ENCODE measurements around the gene CDKL2. TPM values are rescaled to one million over a fixed set of nuclear protein-coding genes. Genes with fewer than 3 reads are reported as not detected.
A peak's percentile ranks its signal among the peaks of the same experiment; 100 is the strongest.

Gene CDKL2
- total RNA-seq, 1 experiment from 2014 or later: 0.46 TPM

DNA sequence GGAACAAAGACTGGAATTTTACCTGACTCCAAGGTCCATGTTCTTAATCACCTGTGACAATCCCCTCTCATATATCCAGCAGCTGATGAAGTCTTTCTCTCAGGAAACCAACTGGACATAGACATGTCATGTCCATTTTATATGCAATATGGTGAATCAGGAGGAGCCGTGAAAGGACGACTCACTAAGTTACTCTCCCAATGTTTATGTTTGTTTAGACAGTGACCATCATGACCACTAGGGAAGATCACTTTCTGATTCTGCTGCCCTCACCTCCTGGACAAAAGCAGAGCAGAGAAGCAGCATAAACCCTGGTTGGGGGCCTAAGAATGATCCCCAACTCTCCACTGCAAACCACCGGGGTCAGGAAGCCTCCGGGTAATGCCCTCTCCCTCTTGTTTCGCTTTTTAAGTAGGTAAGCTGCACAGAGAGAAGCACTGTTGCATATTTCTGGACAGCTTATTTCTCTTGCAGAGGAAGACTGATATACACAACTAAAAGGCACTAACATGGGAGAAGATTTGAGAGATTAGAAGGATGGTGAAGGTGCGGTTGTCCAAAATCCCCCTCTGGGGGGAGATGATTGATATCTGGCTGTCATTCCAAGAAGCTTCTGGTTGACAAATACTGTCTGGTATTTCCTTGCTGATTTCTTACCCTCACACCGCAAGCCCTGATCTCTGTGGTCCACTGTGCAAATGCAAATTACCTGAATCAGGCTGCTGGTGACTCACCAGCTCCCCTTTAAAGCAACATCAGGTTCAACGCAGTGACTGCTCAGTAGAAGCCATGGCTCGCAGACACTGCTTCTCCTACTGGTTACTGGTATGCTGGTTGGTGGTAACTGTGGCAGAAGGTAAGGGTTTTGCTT lies 74.8 kb downstream of the CDKL2 start, which contains the start of gene ODAPH:
Gene ODAPH, plus strand, starts transcription at position 773 of the 871 bp plus-strand sequence. Its CDS starts 17 bp downstream, at position 790.
- ChIA-PET POLR2A (ENCODE audit: unreplicated experiment) (interaction anchor here (0.5 to 0.7 kb wide), 4 partner anchors 105 to 340 kb away, joined by 3 to 4 read pairs (median 4); no protein-coding TSS in a partner anchor), CTCF (interaction anchor here (1.4 kb wide), 1 partner anchor 41 kb away, joined by 3 read pairs; the partner anchor contains the start of genes RCHY1 and THAP6)
- TF ChIP-seq, protein P1, sequence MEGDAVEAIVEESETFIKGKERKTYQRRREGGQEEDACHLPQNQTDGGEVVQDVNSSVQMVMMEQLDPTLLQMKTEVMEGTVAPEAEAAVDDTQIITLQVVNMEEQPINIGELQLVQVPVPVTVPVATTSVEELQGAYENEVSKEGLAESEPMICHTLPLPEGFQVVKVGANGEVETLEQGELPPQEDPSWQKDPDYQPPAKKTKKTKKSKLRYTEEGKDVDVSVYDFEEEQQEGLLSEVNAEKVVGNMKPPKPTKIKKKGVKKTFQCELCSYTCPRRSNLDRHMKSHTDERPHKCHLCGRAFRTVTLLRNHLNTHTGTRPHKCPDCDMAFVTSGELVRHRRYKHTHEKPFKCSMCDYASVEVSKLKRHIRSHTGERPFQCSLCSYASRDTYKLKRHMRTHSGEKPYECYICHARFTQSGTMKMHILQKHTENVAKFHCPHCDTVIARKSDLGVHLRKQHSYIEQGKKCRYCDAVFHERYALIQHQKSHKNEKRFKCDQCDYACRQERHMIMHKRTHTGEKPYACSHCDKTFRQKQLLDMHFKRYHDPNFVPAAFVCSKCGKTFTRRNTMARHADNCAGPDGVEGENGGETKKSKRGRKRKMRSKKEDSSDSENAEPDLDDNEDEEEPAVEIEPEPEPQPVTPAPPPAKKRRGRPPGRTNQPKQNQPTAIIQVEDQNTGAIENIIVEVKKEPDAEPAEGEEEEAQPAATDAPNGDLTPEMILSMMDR (conservative IDR thresholded peaks at IDR 0.05): peak; percentile 55
- TF ChIP-seq EZH2 (IDR thresholded peaks at IDR 0.05; ENCODE audit: low read depth): no peak
- Histone ChIP-seq H3F3A (ENCODE audit: insufficient read depth, low read depth) (peaks cover 13% of the 10 kb centered on the region), H3K4me1 (replicated peaks; ENCODE audit: insufficient read depth) (peaks cover 18% of the 10 kb centered on the region), H3K27me3 (ENCODE audit: insufficient read depth, low read depth) (no peaks in the 10 kb centered on the region), H3K4me2 (peak within 1 kb of the TSS; percentile 77), H3K27ac (peak within 1 kb of the TSS; percentile 50), H3K9me3 (ENCODE audit: insufficient read depth, low read depth) (no peaks in the 10 kb centered on the region), H3K9me2 (ENCODE audit: insufficient read depth) (no peaks in the 10 kb centered on the region), H3K36me3 (ENCODE audit: low read depth) (no peaks in the 10 kb centered on the region), H3K4me3 (peak within 1 kb of the TSS; percentile 50), H3K79me2 (ENCODE audit: low read depth) (no peaks in the 10 kb centered on the region), H2AFZ (peak within 1 kb of the TSS; percentile 73), H4K20me1 (ENCODE audit: insufficient read depth) (no peaks in the 10 kb centered on the region)
- intact Hi-C loops (cut with micrococcal nuclease; ENCODE audit: unreplicated experiment): loop anchor here (5.0 kb wide), 1 partner anchor 43 kb away; the partner anchor contains the start of genes RCHY1 and THAP6
- BruUV-seq (replicated peaks): no TSS peak
- DNase-seq: peak; percentile 41 to 77

DNA sequence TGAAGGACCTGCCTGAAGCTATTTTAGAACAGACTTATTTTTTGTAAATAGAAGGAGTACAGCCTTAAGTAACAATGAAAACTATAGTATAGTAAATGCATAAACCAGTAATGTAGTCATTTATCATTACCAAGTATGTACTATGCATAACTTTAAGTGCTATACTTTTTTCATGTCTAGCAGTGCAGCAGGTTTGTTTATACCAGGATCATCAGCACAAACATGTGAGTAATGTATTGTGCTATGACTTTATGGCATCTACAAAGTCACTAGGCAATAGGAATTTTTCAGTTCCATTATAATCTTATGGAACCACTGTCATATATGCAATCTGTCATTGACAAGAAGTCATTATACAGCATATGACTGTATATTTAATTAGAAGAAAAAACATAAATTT lies 77.9 kb downstream of the CDKL2 start:
- H3F3A ChIP-seq (ENCODE audit: insufficient read depth, low read depth): peaks cover 13% of the 10 kb centered on the region
- H3K4me2 ChIP-seq: no peak overlapping the region
- no peak overlapping the region for H3K4me3 ChIP-seq
- H3K4me1 ChIP-seq (replicated peaks; ENCODE audit: insufficient read depth): peaks cover 18% of the 10 kb centered on the region
- H3K36me3 ChIP-seq (ENCODE audit: low read depth): no peaks in the 10 kb centered on the region
- BruUV-seq (replicated peaks): no TSS peak
- no peaks in the 10 kb centered on the region for H4K20me1 ChIP-seq (ENCODE audit: insufficient read depth)
- no peak for DNase-seq
- H3K27ac ChIP-seq: no peak overlapping the region
- intact Hi-C loops (cut with micrococcal nuclease; ENCODE audit: unreplicated experiment): no loop called here
- no peaks in the 10 kb centered on the region for H3K79me2 ChIP-seq (ENCODE audit: low read depth)
- no peaks in the 10 kb centered on the region for H3K9me3 ChIP-seq (ENCODE audit: insufficient read depth, low read depth)
- H3K9me2 ChIP-seq (ENCODE audit: insufficient read depth): no peaks in the 10 kb centered on the region
- ChIA-PET POLR2A (ENCODE audit: unreplicated experiment) (interaction anchor here (0.7 kb wide), 1 partner anchor 8 kb away, joined by 4 read pairs; no protein-coding TSS in a partner anchor), CTCF (no interaction called here)
- H2AFZ ChIP-seq: no peak overlapping the region
- TF ChIP-seq, protein P1 (conservative IDR thresholded peaks at IDR 0.05): no peak
- TF ChIP-seq EZH2 (IDR thresholded peaks at IDR 0.05; ENCODE audit: low read depth): no peak
- no peaks in the 10 kb centered on the region for H3K27me3 ChIP-seq (ENCODE audit: insufficient read depth, low read depth)

DNA sequence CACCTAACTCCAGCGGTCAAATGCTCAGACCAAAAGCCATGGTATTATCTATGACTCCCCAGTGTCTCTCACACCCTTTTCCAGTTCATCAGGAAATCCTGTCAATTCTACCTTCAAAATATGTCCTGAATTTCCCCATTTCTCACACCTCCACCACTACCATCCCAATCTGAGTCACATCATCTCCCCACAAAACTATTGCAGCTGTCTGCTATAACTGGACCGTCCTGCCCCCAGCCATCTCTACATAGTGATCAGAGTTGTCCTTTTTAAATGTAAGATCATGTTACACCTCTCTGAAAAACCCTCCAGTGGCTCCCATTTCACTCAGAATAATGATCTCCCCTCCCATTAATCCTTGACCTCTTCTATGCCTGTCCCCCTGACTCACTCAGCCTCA lies 81.3 kb downstream of the CDKL2 start:
- intact Hi-C loops (cut with micrococcal nuclease; ENCODE audit: unreplicated experiment): no loop called here
- ChIA-PET POLR2A (ENCODE audit: unreplicated experiment) (no interaction called here), CTCF (no interaction called here)

More for the DNA sequence above, 81.3 kb downstream of the CDKL2 start:
- Histone ChIP-seq H3K27me3 (ENCODE audit: insufficient read depth, low read depth) (no peaks in the 10 kb centered on the region), H3K9me2 (ENCODE audit: insufficient read depth) (no peaks in the 10 kb centered on the region), H3K27ac (no peak overlapping the region), H4K20me1 (ENCODE audit: insufficient read depth) (no peaks in the 10 kb centered on the region), H3F3A (ENCODE audit: insufficient read depth, low read depth) (no peaks in the 10 kb centered on the region), H3K36me3 (ENCODE audit: low read depth) (no peaks in the 10 kb centered on the region), H3K4me2 (no peak overlapping the region), H3K79me2 (ENCODE audit: low read depth) (no peaks in the 10 kb centered on the region), H3K4me1 (replicated peaks; ENCODE audit: insufficient read depth) (no peaks in the 10 kb centered on the region), H3K9me3 (ENCODE audit: insufficient read depth, low read depth) (no peaks in the 10 kb centered on the region), H2AFZ (no peak overlapping the region), H3K4me3 (no peak overlapping the region)
- no peak for DNase-seq
- TF ChIP-seq, protein P1 (conservative IDR thresholded peaks at IDR 0.05): no peak
- no peak for TF ChIP-seq EZH2 (IDR thresholded peaks at IDR 0.05; ENCODE audit: low read depth)
- BruUV-seq (replicated peaks): no TSS peak

All from PC-9 (cell line).